WTC11 (cell line): ENCODE measurements around the gene SLC36A2. TPM values are rescaled to one million over a fixed set of nuclear protein-coding genes. Genes with fewer than 3 reads are reported as not detected.
A peak's percentile ranks its signal among the peaks of the same experiment; 100 is the strongest.

ENCODE experiments used
- ATAC-seq: fragments of 200-7000 bp; cut with Tn5 transposase; 2 replicates; pipeline ENCODE4 v1.10.0; 2021; ENCODE audit warnings: mild to moderate bottlenecking, moderate library complexity
- CTCF ChIA-PET: fragments of 300-600 bp; sonication (Branson Sonifier 250); formaldehyde crosslinking; loops from one replicate; lab custom pipeline; 2021; ENCODE audit warnings: antibody characterized with exemption; lab: Charles Lee
- POLR2A ChIA-PET: fragments of 350-600 bp; sonication (Branson Sonifier 250); formaldehyde crosslinking; loops from one replicate; lab custom pipeline; 2021; ENCODE audit warnings: antibody characterized with exemption; lab: Charles Lee
- DNase-seq: peaks from one replicate; pipeline ENCODE4 v3.0.0; 2021; ENCODE audit warnings: low spot score
- H3K27ac Mint-ChIP-seq: 2 replicates; pipeline ENCODE4 v1.8.0; 2021; ENCODE audit warnings: mixed read lengths
- H3K27me3 Mint-ChIP-seq: 2 replicates; pipeline ENCODE4 v1.8.0; 2021; ENCODE audit warnings: low read depth, mild to moderate bottlenecking, moderate library complexity, mixed read lengths
- H3K36me3 Mint-ChIP-seq: 2 replicates; pipeline ENCODE4 v1.8.0; 2021; ENCODE audit warnings: mixed read lengths
- H3K4me1 Mint-ChIP-seq: 2 replicates; pipeline ENCODE4 v1.8.0; 2022; ENCODE audit warnings: mixed read lengths
- H3K4me3 Mint-ChIP-seq: 2 replicates; pipeline ENCODE4 v1.8.0; 2021; ENCODE audit warnings: mild to moderate bottlenecking, moderate library complexity, mixed read lengths
- H3K9me3 Mint-ChIP-seq: 2 replicates; pipeline ENCODE4 v1.8.0; 2021; ENCODE audit warnings: mixed read lengths
- AR ChIP-seq: fragments of 250-450 bp; sonication (Bioruptor Pico); IDR thresholded peaks from 2 replicates; pipeline ENCODE4 v1.9.0; 2021; ENCODE audit warnings: mild to moderate bottlenecking
- ATF1 ChIP-seq: sonication (generic); formaldehyde crosslinking; IDR thresholded peaks from 2 replicates; pipeline ENCODE4 v1.8.1; 2023; ENCODE audit warnings: mild to moderate bottlenecking, moderate library complexity, missing genetic modification reagents
- CDX4 ChIP-seq: fragments of 250-450 bp; sonication (Bioruptor Pico); IDR thresholded peaks from 2 replicates; pipeline ENCODE4 v1.9.0; 2021; ENCODE audit warnings: moderate library complexity, mild to moderate bottlenecking, inconsistent platforms, borderline replicate concordance
- FOXP1 ChIP-seq: sonication (generic); formaldehyde crosslinking; IDR thresholded peaks from 2 replicates; pipeline ENCODE4 v1.8.0; 2022; ENCODE audit warnings: missing genetic modification reagents, mild to moderate bottlenecking, moderate library complexity, borderline replicate concordance
- GRHL2 ChIP-seq: fragments of 250-450 bp; sonication (Bioruptor Pico); IDR thresholded peaks from 2 replicates; pipeline ENCODE4 v1.8.0; 2022; ENCODE audit warnings: mild to moderate bottlenecking, moderate library complexity; ENCODE audit not compliant: insufficient replicate concordance, severe bottlenecking
- GTF2I ChIP-seq: fragments of 250-450 bp; sonication (Bioruptor Pico); conservative IDR thresholded peaks from 2 replicates; pipeline ENCODE4 v1.4.0; 2021; ENCODE audit warnings: mild to moderate bottlenecking
- KAT7 ChIP-seq: sonication (generic); formaldehyde crosslinking; IDR thresholded peaks from 2 replicates; pipeline ENCODE4 v1.8.1; 2023; ENCODE audit warnings: missing genetic modification reagents, mild to moderate bottlenecking, borderline replicate concordance
- SMAD3 ChIP-seq: sonication (generic); formaldehyde crosslinking; IDR thresholded peaks from 2 replicates; pipeline ENCODE4 v1.8.0; 2022; ENCODE audit warnings: missing genetic modification reagents, mild to moderate bottlenecking, borderline replicate concordance
- SMAD4 ChIP-seq: sonication (generic); formaldehyde crosslinking; IDR thresholded peaks from 2 replicates; pipeline ENCODE4 v1.8.0; 2022; ENCODE audit warnings: mild to moderate bottlenecking, missing genetic modification reagents
- SP1 ChIP-seq: sonication (generic); formaldehyde crosslinking; conservative IDR thresholded peaks from 2 replicates; pipeline ENCODE4 v1.8.1; 2022; ENCODE audit warnings: missing genetic modification reagents
- TEAD4 ChIP-seq: sonication (generic); formaldehyde crosslinking; IDR thresholded peaks from 2 replicates; pipeline ENCODE4 v1.8.0; 2022; ENCODE audit warnings: mild to moderate bottlenecking, missing genetic modification reagents
- ZNF121 ChIP-seq: sonication (generic); formaldehyde crosslinking; IDR thresholded peaks from 2 replicates; pipeline ENCODE4 v1.8.0; 2023; ENCODE audit warnings: missing genetic modification reagents
- ZNF138 ChIP-seq: sonication (generic); formaldehyde crosslinking; conservative IDR thresholded peaks from 2 replicates; pipeline ENCODE4 v1.8.1; 2022; ENCODE audit warnings: mild to moderate bottlenecking, moderate library complexity, missing genetic modification reagents
- total RNA-seq: library from RNA; stranded (reverse); gene quantifications from 3 replicates; pipeline ENCODE4 v1.2.3, GENCODE V29; 2021
- TF ChIP-seq, protein P1 (sequence below): sonication (generic); formaldehyde crosslinking; IDR thresholded peaks from 2 replicates; pipeline ENCODE4 v1.8.1; 2022; ENCODE audit warnings: missing genetic modification reagents, borderline replicate concordance

The SLC36A2 gene
- total RNA-seq, 1 experiment from 2014 or later, result not detected

DNA sequence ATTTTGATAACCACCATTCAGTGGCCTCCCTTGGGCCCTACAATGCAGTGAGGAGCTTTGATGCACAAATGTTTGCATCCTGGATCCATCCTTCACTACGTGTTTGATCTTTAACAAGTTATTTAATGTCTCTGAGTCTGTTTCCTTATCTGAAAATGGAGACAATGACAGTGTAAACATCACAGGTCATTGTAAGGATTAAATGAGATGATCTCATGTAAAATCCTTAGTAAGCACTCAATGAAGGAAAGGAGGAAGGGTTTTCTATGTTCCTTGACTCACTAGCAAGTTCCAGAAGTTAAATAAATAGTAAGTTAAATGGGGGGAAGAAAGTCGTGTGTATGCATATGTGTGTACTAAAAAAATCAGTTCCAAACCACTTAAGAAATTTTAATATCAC lies 34.0 kb downstream of the SLC36A2 start:
- no peak for DNase-seq
- ATAC-seq, result no peak
- no peak overlapping the region for H3K27ac Mint-ChIP-seq
- H3K9me3 Mint-ChIP-seq, result peaks cover 26% of the 10 kb centered on the region
- no peak for TF ChIP-seq ZNF121
- TF ChIP-seq ZNF138, result no peak
- no peak overlapping the region for H3K4me3 Mint-ChIP-seq
- peaks cover 13% of the 10 kb centered on the region for H3K4me1 Mint-ChIP-seq
- ChIA-PET CTCF (interaction anchor here (1.0 to 1.1 kb wide), 2 partner anchors 74 to 148 kb away, joined by 3 to 5 read pairs; no protein-coding TSS in a partner anchor), POLR2A (no interaction called here)
- peaks cover 8% of the 10 kb centered on the region for H3K36me3 Mint-ChIP-seq
- peaks cover 2% of the 10 kb centered on the region; the same call in 1 of the 2 replicates for H3K27me3 Mint-ChIP-seq

- no peak overlapping the region for H3K27ac Mint-ChIP-seq
- TF ChIP-seq GRHL2 (CRISPR knock-in tag), result no peak
- no peak for TF ChIP-seq FOXP1 (CRISPR knock-in tag)
- TF ChIP-seq KAT7, result no peak
- TF ChIP-seq, protein P1, sequence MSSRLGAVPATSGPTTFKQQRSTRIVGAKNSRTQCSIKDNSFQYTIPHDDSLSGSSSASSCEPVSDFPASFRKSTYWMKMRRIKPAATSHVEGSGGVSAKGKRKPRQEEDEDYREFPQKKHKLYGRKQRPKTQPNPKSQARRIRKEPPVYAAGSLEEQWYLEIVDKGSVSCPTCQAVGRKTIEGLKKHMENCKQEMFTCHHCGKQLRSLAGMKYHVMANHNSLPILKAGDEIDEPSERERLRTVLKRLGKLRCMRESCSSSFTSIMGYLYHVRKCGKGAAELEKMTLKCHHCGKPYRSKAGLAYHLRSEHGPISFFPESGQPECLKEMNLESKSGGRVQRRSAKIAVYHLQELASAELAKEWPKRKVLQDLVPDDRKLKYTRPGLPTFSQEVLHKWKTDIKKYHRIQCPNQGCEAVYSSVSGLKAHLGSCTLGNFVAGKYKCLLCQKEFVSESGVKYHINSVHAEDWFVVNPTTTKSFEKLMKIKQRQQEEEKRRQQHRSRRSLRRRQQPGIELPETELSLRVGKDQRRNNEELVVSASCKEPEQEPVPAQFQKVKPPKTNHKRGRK, result no peak
- no peak for TF ChIP-seq CDX4 (CRISPR knock-in tag)
- no peak for TF ChIP-seq SP1 (CRISPR knock-in tag)
- no peak for TF ChIP-seq ATF1 (CRISPR knock-in tag)
- TF ChIP-seq, all 79 proteins: peak for 0
- Mint-ChIP-seq H3K4me1 (peaks cover 11% of the 10 kb centered on the region), H3K9me3 (peaks cover 26% of the 10 kb centered on the region), H3K4me3 (no peak overlapping the region), H3K36me3 (peaks cover 8% of the 10 kb centered on the region), H3K27me3 (peaks cover 2% of the 10 kb centered on the region; the same call in 1 of the 2 replicates)
- DNase-seq (no peak), ATAC-seq (peak; percentile 26)
- POLR2A ChIA-PET, result no interaction called here
- CTCF ChIA-PET, result interaction anchor here (1.0 to 1.1 kb wide), 2 partner anchors 74 to 148 kb away, joined by 3 to 5 read pairs; no protein-coding TSS in a partner anchor
Measured at GRCh38 chr5:151312756-151313324, 34.5 kb downstream of the SLC36A2 start.

DNA sequence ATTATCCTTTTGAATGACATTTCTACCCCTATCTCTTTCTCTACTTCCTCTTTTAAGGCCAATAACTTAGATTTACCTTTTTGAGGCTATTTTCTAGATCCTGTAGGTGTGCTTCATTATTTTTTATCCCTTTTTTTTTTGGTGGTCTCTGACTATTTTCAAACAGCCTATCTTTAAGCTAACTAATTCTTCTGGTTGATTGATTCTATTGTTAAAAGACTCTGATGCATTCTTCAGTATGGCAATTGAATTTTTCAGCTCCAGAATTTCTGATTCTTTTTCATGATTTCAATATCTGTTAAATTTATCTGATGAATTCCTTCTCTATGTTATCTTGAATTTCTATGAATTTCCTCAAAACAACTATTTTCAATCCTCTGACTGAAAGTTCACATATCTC lies 36.4 kb downstream of the SLC36A2 start:
- H3K27ac Mint-ChIP-seq, result no peak overlapping the region
- TF ChIP-seq, protein P1, result no peak
- TF ChIP-seq AR (no peak), SMAD3 (CRISPR knock-in tag) (no peak), GTF2I (no peak), SMAD4 (CRISPR knock-in tag) (no peak), TEAD4 (no peak), FOXP1 (CRISPR knock-in tag) (no peak)
- no peak for ATAC-seq
- peaks cover 2% of the 10 kb centered on the region; the same call in 1 of the 2 replicates for H3K27me3 Mint-ChIP-seq
- ChIA-PET POLR2A (no interaction called here), CTCF (no interaction called here)
- peaks cover 8% of the 10 kb centered on the region for H3K36me3 Mint-ChIP-seq
- H3K4me1 Mint-ChIP-seq, result peaks cover 7% of the 10 kb centered on the region
- no peak for DNase-seq
- H3K9me3 Mint-ChIP-seq, result peaks cover 26% of the 10 kb centered on the region
- H3K4me3 Mint-ChIP-seq, result no peak overlapping the region
